Measurements from ENCODE around the gene PRF1.

The PRF1 gene

GRCh38 chr10:70602665-70603448 is at the start of gene PRF1:
Gene PRF1, minus strand, starts transcription at chr10:70602741. Its CDS starts 1,839 bp downstream, at chr10:70600902.
- no peak within 1 kb of the TSS for H3K4me3 ChIP-seq (ENCODE audit: low read depth, low read length)
- no peak for TF ChIP-seq CTCF (IDR thresholded peaks at IDR 0.05; ENCODE audit: insufficient read depth, low read length, missing control alignments)
- POLR2A ChIA-PET: no interaction called here
- CTCF ChIA-PET: interaction anchor here (1.4 kb wide), 1 partner anchor 44 kb away, joined by 3 read pairs; no protein-coding TSS in a partner anchor
- DNase-seq (ENCODE audit: low read depth, low spot score): no peak

DNA sequence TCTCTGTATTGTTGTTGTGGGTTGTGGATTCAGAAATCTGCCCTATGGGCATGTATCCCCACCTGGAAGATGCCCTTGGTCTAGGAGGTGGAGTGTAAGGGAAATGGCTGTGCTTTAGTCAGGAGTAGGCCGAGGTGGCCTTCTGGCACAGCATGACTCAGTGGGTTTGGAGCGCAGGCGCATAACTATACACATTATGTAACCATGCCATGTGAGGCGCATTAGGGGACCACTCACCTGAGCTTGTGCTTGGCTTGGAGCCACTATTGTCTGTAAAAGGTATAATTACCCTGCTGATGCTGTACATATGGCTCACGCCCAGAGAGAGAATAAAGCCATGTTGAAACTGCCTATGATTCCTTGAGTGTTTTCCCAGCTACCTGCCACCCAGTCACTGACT is 49.1 kb upstream of the PRF1 start:
- no peak overlapping the region for H3K4me3 ChIP-seq (ENCODE audit: low read depth, low read length)
- ChIA-PET CTCF (interaction anchor here (1.1 kb wide), 1 partner anchor 109 kb away, joined by 3 read pairs; no protein-coding TSS in a partner anchor), POLR2A (interaction anchor here (1.9 kb wide), 1 partner anchor 42 kb away, joined by 6 read pairs; no protein-coding TSS in a partner anchor)
- TF ChIP-seq CTCF (IDR thresholded peaks at IDR 0.05; ENCODE audit: insufficient read depth, low read length, missing control alignments): no peak
- DNase-seq (ENCODE audit: low read depth, low spot score): no peak

DNA sequence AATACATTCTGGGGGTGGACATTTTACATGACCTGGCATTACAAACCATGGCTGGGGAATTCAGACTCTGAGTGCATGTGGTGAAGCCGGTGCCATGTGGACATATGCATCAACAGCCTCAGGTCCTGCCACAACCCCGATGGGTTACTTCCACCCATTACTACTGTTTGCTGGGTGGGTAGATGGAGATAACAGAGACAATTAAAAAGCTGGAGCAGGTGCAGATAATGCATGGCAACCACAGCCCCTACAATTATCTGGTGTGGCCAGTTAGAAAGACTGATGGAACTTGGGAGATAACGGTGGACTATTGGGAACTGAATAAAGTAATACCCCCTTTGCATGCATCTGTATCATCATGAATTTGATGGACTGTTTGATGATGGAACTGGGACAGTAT is 48.2 kb upstream of the PRF1 start:
- ChIA-PET POLR2A (no interaction called here), CTCF (no interaction called here)
- DNase-seq (ENCODE audit: low read depth, low spot score): no peak
- H3K4me3 ChIP-seq (ENCODE audit: low read depth, low read length): no peak overlapping the region
- no peak for TF ChIP-seq CTCF (IDR thresholded peaks at IDR 0.05; ENCODE audit: insufficient read depth, low read length, missing control alignments)

DNA sequence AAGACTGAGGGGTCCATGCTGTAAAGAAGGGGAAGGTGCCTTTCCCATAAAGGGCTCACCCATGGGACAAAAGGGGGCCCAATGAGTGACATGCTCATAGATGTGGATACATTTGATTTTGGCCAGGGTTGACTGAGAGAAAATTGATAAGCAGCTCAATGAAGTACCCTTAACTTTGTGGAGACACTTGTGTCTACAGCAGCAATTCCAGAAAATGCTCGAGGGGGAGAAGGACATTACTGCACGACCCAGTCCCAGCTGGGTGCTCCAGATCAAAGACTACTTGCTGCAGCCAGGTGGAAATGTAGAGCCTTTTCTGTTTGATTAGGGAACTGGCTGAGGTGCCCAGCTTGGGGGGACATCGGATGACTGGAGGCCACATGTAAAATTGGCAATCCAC is 47.6 kb upstream of the PRF1 start:
- TF ChIP-seq CTCF (IDR thresholded peaks at IDR 0.05; ENCODE audit: insufficient read depth, low read length, missing control alignments): no peak
- H3K4me3 ChIP-seq (ENCODE audit: low read depth, low read length): no peak overlapping the region
- POLR2A ChIA-PET: no interaction called here
- no peak for DNase-seq (ENCODE audit: low read depth, low spot score)
- CTCF ChIA-PET: no interaction called here

GRCh38 chr10:70649526-70649925 is 47.0 kb upstream of the PRF1 start:
- ChIA-PET POLR2A (no interaction called here), CTCF (interaction anchor here (1.4 kb wide), 1 partner anchor 97 kb away, joined by 3 read pairs; no protein-coding TSS in a partner anchor)
- TF ChIP-seq CTCF (IDR thresholded peaks at IDR 0.05; ENCODE audit: insufficient read depth, low read length, missing control alignments): no peak
- H3K4me3 ChIP-seq (ENCODE audit: low read depth, low read length): no peak overlapping the region
- no peak for DNase-seq (ENCODE audit: low read depth, low spot score)

- CTCF ChIA-PET: interaction anchor here (1.4 kb wide), 1 partner anchor 96 kb away, joined by 3 read pairs; no protein-coding TSS in a partner anchor
- no peak for DNase-seq (ENCODE audit: low read depth, low spot score)
Observed at GRCh38 chr10:70648427-70648826, 45.9 kb upstream of the PRF1 start.

More at GRCh38 chr10:70648427-70648826, 45.9 kb upstream of the PRF1 start:
- TF ChIP-seq CTCF (IDR thresholded peaks at IDR 0.05; ENCODE audit: insufficient read depth, low read length, missing control alignments): no peak
- POLR2A ChIA-PET: no interaction called here
- no peak overlapping the region for H3K4me3 ChIP-seq (ENCODE audit: low read depth, low read length)

Data from AG04449 (cell line).